ENCODE results near the gene PRCP. TPM values are rescaled to one million over a fixed set of nuclear protein-coding genes. Genes with fewer than 3 reads are reported as not detected.

The PRCP gene
- total RNA-seq, 6 experiments from 2014 or later: 51.2 to 63.3 (median 57.5) TPM

DNA sequence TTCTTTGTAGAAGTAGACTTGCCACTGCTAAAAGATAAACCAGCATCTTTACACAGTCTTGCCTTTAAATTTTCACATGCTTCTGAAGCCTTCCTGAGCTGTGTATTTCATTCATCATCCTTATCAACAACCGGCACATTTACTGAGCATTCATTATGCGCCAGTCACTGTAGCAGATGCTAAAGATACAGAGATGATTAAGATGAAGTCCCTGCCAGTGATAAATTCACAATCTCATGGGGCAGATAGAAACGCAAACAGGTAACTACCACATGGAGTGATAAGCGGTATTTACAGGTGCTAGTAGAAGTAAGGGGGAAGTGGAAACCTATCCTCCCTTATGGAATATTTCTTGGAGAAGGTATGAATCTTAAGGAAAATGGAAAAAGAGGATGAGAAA is 67.2 kb downstream of the PRCP start:
- DNase-seq: no peak
- H3K36me3 Mint-ChIP-seq (ENCODE audit: low read depth): peaks cover 18% of the 10 kb centered on the region
- no peaks in the 10 kb centered on the region for H3K9me3 Mint-ChIP-seq
- TF ChIP-seq, protein P1, sequence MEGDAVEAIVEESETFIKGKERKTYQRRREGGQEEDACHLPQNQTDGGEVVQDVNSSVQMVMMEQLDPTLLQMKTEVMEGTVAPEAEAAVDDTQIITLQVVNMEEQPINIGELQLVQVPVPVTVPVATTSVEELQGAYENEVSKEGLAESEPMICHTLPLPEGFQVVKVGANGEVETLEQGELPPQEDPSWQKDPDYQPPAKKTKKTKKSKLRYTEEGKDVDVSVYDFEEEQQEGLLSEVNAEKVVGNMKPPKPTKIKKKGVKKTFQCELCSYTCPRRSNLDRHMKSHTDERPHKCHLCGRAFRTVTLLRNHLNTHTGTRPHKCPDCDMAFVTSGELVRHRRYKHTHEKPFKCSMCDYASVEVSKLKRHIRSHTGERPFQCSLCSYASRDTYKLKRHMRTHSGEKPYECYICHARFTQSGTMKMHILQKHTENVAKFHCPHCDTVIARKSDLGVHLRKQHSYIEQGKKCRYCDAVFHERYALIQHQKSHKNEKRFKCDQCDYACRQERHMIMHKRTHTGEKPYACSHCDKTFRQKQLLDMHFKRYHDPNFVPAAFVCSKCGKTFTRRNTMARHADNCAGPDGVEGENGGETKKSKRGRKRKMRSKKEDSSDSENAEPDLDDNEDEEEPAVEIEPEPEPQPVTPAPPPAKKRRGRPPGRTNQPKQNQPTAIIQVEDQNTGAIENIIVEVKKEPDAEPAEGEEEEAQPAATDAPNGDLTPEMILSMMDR (IDR thresholded peaks at IDR 0.05): no peak
- no peak overlapping the region for H3K27ac Mint-ChIP-seq
- H3K27me3 Mint-ChIP-seq (ENCODE audit: insufficient read depth): no peaks in the 10 kb centered on the region; the same call in 1 of the 2 replicates
- no peak overlapping the region for H3K4me3 Mint-ChIP-seq
- no peaks in the 10 kb centered on the region for H3K4me1 Mint-ChIP-seq (ENCODE audit: low read depth)

DNA sequence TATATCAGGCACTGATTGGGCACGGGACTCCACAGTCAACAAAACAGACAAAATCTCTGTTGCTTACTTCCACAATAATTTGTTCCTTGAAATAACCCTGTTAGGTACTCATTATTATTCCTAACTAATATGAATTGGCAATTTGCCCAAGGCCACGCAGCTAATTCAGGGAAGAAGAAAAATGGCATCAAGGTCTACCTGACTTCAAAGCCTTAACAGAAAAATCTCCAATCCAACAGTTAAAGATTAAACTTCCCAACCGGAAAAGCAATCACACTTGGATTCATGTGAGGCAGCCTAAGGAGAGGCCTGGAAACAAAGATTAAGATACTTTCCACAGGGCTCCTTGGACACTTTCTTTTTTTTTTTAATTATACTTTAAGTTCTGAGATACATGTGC is 68.9 kb downstream of the PRCP start:
- Mint-ChIP-seq H3K4me3 (no peak overlapping the region), H3K9me3 (no peaks in the 10 kb centered on the region), H3K36me3 (ENCODE audit: low read depth) (peaks cover 18% of the 10 kb centered on the region), H3K27ac (no peak overlapping the region), H3K27me3 (ENCODE audit: insufficient read depth) (no peaks in the 10 kb centered on the region; the same call in 1 of the 2 replicates), H3K4me1 (ENCODE audit: low read depth) (no peaks in the 10 kb centered on the region)
- DNase-seq: no peak
- TF ChIP-seq, protein P1 (IDR thresholded peaks at IDR 0.05): no peak

DNA sequence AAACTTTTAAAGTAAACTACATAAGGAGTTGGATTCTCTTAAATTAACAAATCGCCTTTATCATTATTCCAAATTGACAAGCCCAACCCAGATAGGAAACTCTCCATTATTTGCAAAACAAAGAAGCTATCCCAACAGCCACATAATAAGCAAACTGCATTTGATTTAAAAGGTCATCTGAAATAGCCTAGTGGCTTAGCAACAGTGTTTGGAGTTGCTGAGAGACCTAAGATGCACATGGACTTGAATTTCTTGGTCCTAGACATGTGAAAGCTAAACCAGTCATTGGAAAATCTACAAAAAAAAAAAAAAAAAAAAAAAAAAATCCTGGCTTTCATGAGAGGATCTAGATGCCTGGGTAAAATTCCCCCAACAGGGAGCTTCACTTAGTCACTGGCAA is 69.5 kb downstream of the PRCP start:
- Mint-ChIP-seq H3K36me3 (ENCODE audit: low read depth) (peaks cover 18% of the 10 kb centered on the region), H3K9me3 (no peaks in the 10 kb centered on the region), H3K27me3 (ENCODE audit: insufficient read depth) (no peaks in the 10 kb centered on the region; the same call in 1 of the 2 replicates), H3K27ac (no peak overlapping the region), H3K4me3 (no peak overlapping the region), H3K4me1 (ENCODE audit: low read depth) (no peaks in the 10 kb centered on the region)
- DNase-seq: no peak
- TF ChIP-seq, protein P1 (IDR thresholded peaks at IDR 0.05): no peak

DNA sequence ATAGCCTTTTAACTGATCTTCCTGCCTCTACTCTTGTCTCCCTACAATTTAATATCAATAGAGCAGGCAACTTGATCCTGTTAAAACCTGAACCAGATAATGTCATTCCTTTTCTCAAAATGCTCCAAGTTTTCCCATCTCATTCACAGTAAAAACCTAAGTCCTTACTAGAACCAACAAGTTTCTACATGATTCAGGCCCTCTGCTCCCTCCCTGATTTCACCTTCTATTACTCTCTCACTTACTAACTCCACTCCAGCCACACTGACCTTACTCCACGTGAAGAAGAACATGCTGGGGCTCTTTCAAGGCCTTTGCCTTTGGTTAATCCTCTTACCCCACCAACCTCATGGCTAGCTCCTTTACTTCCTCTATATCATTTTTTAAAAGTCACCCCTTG is 71.1 kb downstream of the PRCP start:
- TF ChIP-seq, protein P1 (IDR thresholded peaks at IDR 0.05): no peak
- no peak for DNase-seq
- no peaks in the 10 kb centered on the region for H3K27me3 Mint-ChIP-seq (ENCODE audit: insufficient read depth)
- H3K9me3 Mint-ChIP-seq: no peaks in the 10 kb centered on the region
- H3K36me3 Mint-ChIP-seq (ENCODE audit: low read depth): peaks cover 13% of the 10 kb centered on the region
- H3K4me3 Mint-ChIP-seq: no peak overlapping the region
- no peak overlapping the region for H3K27ac Mint-ChIP-seq
- no peaks in the 10 kb centered on the region for H3K4me1 Mint-ChIP-seq (ENCODE audit: low read depth)

DNA sequence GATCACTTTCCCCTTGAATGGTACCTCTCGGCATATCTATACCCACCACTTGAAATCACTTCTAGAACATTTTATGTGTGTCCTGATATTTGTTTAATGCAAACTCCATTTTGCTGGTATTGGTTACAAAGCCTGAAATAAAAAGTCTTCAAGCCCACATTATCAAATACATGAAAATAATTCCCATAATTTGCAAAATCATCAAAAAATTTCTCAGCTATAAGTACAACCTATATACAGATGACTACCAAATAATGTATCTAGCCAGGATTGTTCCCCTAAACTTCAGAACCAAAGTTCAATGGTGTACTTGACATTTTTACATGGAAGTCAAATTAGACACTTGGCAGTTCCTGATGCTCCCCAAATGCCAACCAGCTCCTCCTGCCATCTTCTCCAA is 71.8 kb downstream of the PRCP start:
- H3K4me1 Mint-ChIP-seq (ENCODE audit: low read depth): no peaks in the 10 kb centered on the region
- peaks cover 12% of the 10 kb centered on the region for H3K36me3 Mint-ChIP-seq (ENCODE audit: low read depth)
- no peak overlapping the region for H3K4me3 Mint-ChIP-seq
- TF ChIP-seq, protein P1 (IDR thresholded peaks at IDR 0.05): no peak
- H3K27me3 Mint-ChIP-seq (ENCODE audit: insufficient read depth): no peaks in the 10 kb centered on the region
- no peak overlapping the region for H3K27ac Mint-ChIP-seq
- no peaks in the 10 kb centered on the region for H3K9me3 Mint-ChIP-seq
- no peak for DNase-seq

DNA sequence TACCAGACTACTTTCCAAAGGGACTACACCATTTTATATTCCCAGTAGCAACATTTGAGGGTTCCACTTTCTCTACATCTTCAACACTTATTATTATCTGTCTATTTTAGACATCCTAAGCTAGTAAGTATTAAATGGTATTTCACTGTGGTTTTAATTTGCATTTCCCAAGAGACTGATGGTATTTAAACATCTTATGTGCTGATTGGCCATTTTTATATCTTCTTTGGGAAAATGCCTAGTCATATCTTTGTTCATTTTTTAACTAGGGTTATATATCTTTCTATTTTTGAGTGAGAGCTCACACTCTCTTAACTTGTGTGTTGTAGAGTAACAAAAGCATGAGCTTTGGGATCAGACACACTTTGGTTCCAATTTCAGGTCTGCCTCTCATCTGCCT is 73.7 kb downstream of the PRCP start:
- TF ChIP-seq, protein P1 (IDR thresholded peaks at IDR 0.05): no peak
- Mint-ChIP-seq H3K27me3 (ENCODE audit: insufficient read depth) (no peaks in the 10 kb centered on the region), H3K36me3 (ENCODE audit: low read depth) (no peaks in the 10 kb centered on the region), H3K4me1 (ENCODE audit: low read depth) (no peaks in the 10 kb centered on the region), H3K27ac (no peak overlapping the region), H3K9me3 (no peaks in the 10 kb centered on the region), H3K4me3 (no peak overlapping the region)
- DNase-seq: no peak

All from HFFc6 (cell line).